GM12874 (cell line): Measurements from ENCODE around the gene TENM4.

Experiments
- TF ChIP-seq, protein P1 (sequence below): IDR thresholded peaks from 2 replicates; pipeline ENCODE4 v1.5.1; 2011; ENCODE audit warnings: low read depth, mild to moderate bottlenecking, control low read depth, low read length, moderate library complexity; ENCODE audit not compliant: insufficient read depth

TENM4 gene

DNA sequence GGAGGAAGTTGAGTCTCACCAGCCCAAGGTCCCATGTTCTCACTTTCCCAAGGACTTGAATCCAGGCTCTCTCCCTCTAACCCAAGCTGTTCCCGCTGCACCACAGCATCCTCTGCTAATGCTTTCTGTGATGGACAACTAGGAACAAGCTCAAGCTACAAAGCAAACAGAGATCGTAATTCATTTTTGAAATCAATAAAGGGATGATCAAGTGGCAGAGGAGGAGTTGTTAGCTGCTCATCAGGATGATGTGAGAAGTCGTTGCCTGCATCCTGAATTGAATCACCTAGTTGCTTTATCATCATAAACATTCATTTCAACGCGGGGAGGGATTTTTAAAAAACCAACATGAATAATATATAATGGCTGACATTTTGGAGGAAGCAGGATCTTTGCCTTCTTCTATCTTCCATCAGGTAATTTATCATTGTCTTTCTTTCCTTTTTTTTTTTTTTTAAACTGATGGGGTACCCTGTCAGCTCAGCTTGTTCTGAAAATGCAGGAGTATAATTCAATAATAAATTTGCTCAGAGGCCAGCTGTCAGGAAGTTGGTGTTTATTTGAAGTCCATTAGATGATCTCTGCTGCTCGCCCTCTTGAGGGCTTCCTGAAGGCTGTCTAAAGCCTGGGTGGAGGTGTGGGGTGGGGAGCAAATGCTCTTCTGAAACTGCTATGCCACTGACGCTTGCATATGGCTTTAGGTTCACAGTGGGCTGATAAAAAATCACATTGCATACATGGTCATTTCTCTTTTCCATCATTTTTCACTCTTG is 691.7 kb downstream of the TENM4 start:
- TF ChIP-seq, protein P1, sequence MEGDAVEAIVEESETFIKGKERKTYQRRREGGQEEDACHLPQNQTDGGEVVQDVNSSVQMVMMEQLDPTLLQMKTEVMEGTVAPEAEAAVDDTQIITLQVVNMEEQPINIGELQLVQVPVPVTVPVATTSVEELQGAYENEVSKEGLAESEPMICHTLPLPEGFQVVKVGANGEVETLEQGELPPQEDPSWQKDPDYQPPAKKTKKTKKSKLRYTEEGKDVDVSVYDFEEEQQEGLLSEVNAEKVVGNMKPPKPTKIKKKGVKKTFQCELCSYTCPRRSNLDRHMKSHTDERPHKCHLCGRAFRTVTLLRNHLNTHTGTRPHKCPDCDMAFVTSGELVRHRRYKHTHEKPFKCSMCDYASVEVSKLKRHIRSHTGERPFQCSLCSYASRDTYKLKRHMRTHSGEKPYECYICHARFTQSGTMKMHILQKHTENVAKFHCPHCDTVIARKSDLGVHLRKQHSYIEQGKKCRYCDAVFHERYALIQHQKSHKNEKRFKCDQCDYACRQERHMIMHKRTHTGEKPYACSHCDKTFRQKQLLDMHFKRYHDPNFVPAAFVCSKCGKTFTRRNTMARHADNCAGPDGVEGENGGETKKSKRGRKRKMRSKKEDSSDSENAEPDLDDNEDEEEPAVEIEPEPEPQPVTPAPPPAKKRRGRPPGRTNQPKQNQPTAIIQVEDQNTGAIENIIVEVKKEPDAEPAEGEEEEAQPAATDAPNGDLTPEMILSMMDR: no peak

DNA sequence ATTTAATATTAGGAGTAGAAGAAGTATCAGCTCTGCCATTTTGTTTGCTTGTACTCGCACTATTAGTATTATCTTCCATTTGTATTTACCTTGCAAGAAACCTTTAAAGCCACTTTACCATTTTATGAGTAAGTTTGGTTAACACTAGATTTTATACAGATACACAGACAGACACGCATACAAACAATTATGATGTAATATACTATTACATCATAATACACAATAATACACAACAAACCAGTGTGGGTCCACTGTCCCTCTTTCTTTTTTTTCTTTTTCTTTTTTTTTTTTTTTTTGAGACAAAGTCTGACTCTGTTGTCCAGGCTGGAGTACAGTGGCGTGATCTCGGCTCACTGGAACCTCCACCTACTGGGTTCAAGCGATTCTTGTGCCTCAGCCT is 695.9 kb downstream of the TENM4 start:
- TF ChIP-seq, protein P1: no peak

DNA sequence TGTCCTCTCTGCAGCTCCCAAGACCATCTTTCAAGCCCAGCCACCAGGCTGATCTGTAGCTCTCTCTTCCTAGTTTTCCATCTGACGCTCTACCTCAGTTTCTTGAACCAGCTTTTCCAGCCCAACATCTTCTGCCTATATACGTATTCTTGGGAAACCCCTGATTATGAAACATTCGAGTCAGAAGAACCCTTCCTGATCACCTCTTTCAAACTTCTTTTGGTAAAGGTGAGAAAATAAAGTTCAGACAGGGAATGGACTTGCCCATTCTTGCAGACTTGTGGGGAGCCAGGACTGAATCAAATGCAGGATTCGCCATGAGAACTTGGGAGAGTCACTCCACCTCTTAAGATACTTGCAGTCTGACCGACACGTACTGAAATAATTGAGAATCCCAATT is 696.6 kb downstream of the TENM4 start:
- TF ChIP-seq, protein P1: no peak

DNA sequence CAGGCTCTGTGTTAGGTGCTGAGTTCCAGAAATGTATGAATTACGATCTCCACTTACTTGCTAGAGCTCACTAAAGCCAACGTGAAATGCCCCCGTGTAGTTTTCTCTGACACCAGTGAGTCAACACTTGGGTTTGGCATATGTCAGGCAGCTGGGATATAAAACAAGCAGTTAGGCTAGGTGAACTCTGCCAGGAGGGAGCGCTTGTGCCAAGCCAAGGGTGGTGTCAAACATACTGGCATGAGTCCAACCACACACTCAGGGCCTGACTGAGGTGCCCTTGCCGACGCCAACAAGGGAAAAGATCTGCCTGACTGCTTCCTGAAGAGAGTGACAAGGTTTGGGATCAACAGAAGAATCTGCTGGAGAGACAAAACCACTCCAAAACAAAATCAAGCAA is 698.4 kb downstream of the TENM4 start:
- TF ChIP-seq, protein P1: no peak

DNA sequence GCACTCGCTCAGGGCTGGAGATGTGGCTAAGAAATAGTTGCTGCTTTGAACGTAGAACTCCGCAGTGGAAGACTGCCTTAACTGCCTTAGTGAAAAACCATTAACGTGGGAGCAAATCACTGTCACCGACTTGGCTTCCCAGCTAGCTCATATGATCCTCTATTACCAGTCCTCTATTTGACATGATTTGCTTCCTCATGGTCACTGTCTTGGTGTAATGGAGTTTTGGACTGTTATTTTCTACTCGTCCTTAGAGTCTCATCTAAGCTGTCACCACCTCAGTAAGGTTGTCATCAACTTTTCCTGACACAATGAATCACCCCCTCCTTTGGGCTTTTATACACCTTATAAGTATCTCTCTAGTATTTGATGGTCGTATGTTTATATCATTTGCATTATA is 699.1 kb downstream of the TENM4 start:
- TF ChIP-seq, protein P1: no peak

DNA sequence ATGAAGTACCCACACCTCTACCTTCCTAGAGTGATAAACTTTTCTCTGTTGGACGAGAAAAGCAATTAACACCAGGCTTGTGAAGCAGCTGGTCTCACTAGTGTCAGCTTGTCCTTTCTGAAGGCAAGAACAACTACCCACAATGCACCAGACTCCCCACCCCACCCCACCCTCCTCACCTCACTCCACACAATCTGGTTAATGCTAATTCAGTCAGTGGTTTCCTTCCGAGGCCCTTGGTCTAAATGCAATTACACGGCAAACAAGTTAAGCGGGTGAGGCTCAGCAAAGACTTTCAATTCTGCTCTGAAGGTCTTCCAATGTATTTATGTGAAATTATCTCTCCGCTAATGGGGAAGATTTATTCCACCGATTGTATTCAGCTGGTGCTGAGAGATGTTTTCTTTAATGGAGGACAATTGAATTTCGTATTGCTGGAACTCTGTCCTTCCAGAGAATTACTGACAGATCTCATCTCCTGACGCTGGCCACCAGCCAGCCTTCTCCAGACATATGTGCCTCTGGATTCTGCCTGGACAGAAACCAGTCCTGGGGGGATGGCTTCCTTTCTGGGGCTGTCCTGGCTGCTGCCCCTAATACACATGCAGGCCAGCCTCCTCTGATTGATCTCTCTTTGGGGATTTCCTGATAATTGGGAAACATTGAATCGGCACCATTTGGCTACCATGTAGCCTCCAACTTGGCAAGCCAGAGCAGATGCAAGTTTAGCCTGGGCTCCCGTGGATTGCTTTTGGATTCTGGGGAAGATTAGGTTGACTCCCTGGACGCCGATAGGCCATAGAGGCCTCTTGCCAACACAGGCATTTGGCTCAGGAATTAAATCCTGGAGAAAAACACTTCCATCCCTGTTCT is 700.4 kb downstream of the TENM4 start:
- TF ChIP-seq, protein P1: no peak

DNA sequence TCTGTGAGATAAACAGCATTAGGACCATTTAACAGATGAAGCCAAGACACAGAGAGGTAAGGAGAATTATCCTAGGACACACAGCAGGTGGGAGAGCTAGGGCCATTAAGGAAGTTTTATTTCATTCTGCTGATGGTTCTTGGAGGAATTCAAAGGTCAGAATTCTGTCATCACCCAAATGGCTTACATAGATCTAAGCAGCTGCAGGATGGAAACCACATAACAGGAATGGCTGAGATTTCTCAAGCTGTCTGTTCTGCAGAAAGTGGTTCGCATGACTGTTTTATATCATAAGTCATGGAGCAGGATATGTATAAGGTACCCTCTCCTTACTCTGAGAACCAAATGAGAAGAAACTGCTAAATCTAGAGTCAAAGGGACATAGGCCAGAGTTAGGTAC is 702.9 kb downstream of the TENM4 start:
- TF ChIP-seq, protein P1: no peak
